ENCODE data around the gene MEX3D.
"Not testable (repeated sequence)": the region's sequence is repeated elsewhere in the genome, so short reads cannot be mapped to it uniquely, and the experiment has no call there.

Gene MEX3D

DNA sequence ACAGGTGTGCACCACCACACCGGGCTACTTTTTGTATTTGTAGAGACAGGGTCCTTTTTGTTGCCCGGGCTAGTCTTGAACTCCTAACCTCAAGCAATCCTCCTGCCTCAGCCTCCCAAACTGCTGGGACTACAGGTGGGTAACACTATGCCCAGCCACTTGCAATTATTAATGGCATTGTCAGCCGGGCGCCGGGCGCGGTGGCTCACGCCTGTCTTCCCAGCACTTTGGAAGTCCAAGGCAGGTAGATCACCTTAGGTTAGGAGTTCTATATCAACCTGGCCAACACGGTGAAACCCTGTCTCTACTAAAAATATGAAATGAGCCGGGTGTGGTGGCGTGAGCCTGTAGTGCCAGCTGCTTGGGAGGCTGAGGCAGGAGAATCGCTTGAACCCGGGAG lies 2.7 kb upstream of the MEX3D start:
- no peak for DNase-seq

DNA sequence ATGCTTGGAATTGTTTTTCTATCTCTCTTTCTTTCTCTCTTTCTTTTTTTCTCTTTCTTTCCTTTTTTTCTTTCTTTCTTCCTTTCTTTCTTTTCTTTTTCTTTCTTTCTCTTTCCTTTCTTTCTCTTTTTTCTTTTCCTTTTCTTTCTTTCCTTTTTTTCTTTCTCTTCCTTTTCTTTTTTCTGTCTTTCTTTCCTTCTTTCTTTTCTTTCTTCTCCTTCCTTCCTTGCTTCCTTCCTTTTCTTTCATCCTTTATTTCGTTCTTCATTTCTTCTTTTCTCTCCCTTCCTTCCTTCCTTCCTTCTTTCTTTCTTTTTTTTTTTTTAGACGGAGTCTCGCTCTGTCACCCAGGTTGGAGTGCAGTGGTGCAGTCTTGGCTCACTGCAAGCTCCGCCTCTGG lies 1.9 kb upstream of the MEX3D start:
- DNase-seq = no peak

DNA sequence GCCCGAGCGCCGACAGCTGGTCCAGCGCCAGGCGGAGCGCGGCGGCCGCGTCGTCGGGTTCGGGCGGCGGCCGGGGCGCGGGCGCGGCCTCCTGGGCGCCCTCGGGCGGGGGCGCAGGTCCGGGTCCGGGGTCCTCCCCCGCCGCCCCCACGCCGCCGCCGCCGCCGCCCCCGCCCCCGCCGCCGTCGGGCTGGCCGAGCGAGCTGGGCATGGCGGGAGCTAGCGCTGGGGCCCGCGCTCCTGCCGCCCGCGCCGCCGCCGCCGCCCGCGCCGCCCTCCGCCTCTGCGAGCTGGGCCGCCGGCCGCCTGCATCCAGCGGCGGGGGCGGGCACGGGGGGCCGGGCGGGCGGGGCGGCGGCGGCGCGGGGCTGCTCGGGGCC lies 287 bp downstream of the MEX3D start:
- no peak for DNase-seq

DNA sequence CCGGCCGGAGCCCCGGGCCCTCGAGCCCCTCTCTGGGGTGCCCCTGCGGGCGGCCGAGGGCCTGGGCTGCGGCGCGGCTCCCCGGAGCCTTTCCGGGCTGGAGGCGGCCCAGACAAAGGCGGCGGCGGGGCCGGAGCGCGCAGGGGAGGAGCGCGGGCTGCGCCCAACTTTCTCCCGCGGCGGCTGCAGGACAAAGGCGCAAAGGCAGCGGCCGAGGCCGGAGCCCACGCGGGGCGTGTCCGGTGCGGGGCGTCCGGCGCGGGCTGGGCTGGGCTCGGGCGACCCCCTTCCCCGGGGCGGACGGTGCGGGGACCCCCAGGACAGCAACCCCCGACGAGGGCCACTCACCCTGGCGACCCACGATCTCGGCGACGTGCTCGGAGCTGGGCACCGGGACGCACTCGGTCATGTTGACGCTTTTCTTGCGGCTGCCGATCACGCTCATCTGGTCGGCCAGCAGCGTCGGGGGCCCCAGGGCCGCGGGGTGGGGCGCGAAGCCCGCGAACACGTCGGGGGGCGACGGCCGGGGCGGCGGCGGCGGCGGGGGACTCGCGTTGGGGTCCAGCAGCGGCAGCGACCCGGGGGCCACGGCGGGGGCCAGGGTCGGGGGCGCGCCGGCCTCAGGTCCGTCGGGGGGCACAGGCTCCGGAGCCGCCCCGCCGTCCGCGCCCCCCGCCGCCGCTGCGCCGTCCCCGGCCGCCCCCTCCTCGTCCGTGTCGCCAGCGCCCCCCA lies 843 bp downstream of the MEX3D start:
- DNase-seq = no peak

GRCh38 chr19:1566392-1567115 lies 1.6 kb downstream of the MEX3D start:
- DNase-seq = no peak

- no peak for DNase-seq
Observed at GRCh38 chr19:1563251-1563650, 4.9 kb downstream of the MEX3D start.

GRCh38 chr19:1561236-1561842 lies 6.8 kb downstream of the MEX3D start:
- DNase-seq = no peak

DNA sequence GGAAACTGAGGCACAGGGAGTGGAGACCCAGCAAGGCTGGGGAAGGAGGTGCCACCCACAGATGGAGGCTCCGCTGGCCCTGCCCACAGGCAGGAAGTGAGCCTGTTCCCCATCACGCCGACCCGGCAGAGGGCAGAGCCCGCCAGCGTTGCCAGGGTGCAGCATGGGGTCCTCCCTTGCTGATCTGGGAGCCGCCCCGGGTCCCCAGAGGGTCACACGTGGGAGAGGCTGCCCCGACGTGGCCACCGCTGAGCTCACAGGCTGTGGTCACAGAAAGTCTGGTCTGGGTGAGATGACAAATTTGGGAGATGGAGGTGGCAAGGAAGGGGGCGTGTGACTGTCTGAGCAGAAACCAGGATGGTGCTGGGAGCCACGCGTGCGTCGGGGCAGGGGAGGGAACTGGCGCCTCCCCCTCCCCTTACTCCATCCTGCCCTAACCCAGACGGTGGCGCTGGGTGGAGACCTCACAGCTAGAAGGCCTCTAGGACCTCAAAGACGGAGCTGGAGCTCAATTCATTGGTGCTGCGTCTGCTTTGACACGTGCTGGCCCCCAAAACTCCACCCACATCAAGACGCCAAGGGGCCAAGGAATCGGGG lies 7.7 kb downstream of the MEX3D start:
- no peak for DNase-seq

DNA sequence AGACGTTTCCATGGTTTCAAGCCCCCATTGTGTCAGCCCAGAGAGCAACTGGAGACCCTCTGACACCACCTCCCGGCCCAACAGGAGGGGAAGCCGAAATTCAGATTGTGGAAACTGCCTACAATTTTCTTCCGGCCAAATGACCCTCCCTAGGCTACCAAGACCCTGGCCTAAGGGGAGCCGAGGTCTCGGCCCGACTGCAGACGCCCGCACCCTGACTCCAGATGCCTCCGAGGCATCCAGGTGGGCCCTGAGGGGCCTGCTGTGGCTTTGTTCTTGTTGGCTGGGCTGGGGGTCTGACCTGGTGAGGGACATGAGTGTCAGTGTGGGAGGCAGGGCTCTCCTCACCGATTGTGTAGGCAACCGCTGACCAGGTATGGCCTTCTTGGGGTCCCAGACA lies 9.6 kb downstream of the MEX3D start:
- no peak for DNase-seq

GRCh38 chr19:1556390-1557070 lies 11.6 kb downstream of the MEX3D start:
- DNase-seq = no peak

DNA sequence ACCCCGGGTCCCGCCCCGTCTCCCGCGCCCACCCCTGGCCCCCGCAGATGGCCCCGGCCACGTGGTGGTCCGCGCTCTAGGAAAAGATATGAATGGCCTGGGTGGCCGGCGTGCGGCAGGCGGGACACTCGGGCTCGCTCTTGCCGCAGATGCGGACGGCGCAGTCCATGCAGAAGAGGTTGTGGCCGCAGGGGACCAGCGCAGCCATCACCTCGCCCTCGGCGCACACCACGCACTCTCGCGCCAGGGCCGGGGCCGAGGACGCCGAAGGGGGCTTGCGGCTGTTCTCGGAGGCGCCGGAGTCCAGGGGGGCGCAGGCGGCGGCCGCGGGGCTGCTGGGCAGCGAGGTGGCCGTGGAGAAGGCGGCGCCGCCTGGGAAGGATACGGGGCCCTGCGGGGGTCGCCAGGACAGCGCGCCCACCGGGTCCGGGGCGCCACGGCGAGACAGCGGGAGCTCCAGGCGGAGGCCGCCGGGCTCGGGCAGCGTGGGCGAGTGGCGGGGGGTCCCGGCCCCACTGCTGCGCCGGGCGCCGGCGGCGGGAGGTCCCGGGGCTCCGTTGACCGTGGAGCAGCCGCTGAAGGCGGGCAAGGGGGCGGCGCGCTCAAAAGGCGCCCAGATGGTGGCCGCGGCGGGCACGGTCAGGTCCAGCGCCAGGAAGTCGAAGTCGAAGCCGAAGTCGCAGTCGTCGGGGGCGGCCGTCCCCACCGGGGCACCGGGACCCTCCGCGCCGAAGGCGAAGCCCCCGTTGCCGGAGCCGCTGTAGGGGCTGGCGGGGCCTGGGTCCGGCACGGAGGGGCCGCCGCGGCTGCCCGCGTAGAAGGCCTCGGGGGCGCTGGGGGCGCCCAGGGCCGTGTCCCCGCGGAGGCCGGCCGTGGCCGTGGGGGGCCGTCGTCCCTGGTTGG lies 12.4 kb downstream of the MEX3D start:
- DNase-seq = no peak

DNA sequence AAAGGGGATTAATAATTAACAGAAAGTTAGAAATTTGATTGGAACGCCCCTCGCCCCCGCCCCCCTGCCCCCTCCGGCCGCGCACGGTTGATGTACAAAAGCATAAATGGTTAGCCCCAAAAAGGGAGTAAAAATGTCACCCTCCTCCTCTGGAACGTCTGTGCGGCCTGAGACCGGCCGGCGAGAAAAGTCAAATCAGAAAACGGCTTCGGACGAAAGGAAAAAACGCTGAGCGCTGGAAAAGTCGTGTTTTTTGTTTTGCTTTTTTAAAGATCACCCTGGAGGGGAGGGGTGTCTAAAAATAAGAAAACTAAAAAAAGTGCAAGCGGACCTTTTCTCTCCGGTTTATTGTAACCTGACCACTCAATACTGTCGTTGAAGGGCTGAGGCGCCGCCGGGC lies 13.2 kb downstream of the MEX3D start:
- no peak for DNase-seq

DNA sequence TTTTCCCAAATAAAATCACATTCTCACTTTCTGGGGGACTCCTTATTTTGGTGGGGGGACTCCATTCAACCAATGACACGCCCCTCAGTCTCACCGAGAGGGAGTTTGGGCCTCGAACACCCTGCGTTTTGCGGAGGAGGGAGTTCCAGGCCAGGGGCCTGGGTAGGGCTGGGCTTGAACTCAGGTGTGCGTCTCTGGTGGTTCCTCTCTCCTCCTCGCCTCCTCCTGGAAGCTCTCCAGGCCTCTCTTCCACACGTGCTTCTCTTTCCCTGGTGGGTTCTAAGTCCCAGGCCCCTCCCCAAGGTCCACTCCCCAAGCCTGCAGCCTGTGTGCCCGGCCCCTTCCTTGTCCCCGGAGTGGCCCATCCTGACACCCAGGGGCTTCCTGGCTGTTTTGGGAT lies 14.7 kb downstream of the MEX3D start:
- no peak for DNase-seq

DNA sequence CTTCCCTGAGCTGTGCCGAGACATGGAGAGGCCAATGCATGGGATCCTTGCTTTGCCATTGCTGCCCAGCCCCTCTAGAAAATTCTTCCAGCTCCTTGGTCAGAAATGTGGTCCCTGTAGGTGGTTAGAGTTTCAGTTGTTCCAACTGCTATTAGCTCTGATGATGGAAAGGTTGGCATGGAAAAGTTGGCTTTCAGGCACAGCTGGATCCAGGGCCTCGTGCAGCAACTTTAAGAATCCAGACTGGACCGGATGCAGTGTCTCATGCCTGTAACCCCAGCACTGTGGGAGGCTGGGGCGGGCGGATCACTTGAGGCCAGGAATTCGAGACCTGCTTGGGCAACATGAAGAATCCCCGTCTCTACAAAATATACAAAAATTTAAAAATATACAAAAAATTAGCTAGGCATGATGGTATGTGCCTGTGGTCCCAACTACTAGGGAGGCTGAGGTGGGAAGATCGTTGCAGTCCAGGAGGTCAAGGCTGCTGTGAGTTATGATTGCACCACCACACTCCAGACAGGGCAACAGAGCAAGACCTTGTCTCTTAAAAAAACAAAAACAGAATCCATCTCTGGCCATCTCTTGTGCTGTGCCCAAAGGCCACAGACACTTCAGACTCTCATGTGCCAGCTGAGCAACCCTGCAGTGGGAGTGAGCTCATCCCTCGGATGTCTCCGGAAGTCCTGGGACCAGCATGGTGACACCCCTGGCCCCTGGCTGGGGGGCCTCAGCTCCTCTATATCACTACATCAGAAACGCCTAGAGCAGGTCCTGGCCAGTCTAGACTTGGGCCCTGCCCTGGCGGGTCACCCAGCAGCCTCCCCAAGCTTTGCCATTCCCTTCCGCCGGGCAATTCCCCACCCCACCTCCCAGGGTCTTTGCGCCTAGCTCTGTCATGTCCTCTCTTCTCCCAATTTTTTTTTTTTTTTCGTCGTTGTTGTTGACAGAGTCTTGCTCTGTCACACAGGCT lies 16.8 kb downstream of the MEX3D start:
- no peak for DNase-seq

- DNase-seq = no peak
Observed at GRCh38 chr19:1549332-1549945, 18.7 kb downstream of the MEX3D start.

- no peak for DNase-seq
Observed at GRCh38 chr19:1540365-1540925, 27.7 kb downstream of the MEX3D start.

DNA sequence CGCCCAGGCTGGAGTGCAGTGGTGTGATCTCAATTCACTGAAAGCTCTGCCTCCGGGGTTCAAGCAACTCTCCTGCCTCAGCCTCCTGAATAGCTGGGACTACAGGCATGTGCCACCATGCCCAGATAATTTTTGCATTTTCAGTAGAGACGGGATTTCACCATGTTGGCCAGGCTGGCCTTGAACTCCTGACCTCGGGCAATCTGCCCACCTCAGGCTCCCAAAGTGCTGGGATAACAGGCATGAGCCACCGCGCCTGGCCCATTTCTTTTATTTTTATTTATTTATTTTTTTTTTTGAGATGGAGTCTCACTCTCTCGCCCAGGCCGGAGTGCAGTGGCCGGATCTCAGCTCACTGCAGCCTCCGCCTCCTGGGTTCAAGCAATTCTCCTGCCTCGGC lies 28.4 kb downstream of the MEX3D start:
- DNase-seq = not testable (repeated sequence)

DNA sequence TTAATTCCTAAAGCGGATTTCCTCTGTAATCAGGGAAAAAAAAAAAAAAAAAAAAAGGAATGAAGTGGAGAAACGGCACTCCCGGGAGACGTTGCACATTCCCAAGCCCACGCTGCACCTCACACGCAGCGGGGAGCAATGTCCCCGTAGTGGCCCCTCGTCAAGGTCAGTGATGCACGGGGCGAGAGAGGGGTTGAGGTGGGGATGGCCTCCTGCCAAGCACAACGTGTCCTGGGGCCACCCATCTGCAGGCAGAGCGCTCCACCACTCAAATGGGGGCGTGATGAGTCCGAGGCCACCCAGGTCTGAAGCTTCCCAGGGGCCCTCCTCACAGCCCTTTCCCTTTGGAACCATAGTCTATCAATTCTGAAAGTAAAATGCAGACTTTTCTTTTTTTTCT lies 29.1 kb downstream of the MEX3D start:
- no peak for DNase-seq

- DNase-seq = not testable (repeated sequence)
Observed at GRCh38 chr19:1535699-1536098, 32.4 kb downstream of the MEX3D start.

DNA sequence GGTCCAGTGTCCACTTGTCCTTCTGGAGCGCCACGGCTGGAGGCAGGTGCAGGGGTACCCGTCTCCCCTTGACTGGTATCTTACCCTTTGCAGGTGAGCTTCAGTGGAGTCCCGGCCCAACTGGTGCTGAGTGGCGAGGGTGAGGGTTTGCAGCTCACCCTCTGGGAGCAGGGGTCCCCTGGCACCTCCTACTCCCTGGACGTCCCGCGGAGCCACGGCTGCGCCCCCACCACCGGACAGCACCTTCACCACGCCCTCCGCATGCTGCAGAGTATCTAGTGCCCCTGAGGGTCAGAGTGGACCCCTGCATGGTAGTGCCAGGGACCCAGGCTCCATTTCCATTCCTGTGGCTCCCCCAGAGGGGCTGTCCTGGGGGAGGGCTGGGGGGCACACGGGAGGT lies 33.2 kb downstream of the MEX3D start:
- no peak for DNase-seq
